Measurements from ENCODE around the gene SCGB1C2.
"Not testable (repeated sequence)": the region's sequence is repeated elsewhere in the genome, so short reads cannot be mapped to it uniquely, and the experiment has no call there.

Gene SCGB1C2

GRCh38 chr17:149231-149630 lies 11.9 kb downstream of the SCGB1C2 start:
- no peak for DNase-seq

DNA sequence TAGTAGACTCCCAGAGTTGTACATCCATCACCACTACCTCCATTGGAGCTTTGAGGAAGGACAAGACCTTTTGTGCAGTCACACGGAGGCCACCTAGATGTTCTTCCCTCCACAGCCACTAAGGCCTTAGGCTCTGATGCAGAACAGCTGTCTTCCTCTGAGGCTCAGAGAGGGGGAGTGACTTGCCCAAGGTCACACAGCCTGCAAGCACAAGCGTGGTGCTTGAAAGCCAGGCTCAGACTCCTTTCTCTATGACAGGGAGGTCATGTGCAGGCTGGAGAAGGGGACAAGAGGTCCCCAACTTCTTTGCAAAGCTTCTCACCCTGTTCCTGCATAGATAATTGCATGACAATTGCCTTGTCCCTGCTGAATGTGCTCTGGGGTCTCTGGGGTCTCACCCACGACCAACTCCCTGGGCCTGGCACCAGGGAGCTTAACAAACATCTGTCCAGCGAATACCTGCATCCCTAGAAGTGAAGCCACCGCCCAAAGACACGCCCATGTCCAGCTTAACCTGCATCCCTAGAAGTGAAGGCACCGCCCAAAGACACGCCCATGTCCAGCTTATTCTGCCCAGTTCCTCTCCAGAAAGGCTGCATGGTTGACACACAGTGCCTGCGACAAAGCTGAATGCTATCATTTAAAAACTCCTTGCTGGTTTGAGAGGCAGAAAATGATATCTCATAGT lies 12.7 kb downstream of the SCGB1C2 start:
- no peak for DNase-seq

- DNase-seq = no peak
These were observed 13.6 kb downstream of the SCGB1C2 start for GRCh38 chr17:151004-151403.

DNA sequence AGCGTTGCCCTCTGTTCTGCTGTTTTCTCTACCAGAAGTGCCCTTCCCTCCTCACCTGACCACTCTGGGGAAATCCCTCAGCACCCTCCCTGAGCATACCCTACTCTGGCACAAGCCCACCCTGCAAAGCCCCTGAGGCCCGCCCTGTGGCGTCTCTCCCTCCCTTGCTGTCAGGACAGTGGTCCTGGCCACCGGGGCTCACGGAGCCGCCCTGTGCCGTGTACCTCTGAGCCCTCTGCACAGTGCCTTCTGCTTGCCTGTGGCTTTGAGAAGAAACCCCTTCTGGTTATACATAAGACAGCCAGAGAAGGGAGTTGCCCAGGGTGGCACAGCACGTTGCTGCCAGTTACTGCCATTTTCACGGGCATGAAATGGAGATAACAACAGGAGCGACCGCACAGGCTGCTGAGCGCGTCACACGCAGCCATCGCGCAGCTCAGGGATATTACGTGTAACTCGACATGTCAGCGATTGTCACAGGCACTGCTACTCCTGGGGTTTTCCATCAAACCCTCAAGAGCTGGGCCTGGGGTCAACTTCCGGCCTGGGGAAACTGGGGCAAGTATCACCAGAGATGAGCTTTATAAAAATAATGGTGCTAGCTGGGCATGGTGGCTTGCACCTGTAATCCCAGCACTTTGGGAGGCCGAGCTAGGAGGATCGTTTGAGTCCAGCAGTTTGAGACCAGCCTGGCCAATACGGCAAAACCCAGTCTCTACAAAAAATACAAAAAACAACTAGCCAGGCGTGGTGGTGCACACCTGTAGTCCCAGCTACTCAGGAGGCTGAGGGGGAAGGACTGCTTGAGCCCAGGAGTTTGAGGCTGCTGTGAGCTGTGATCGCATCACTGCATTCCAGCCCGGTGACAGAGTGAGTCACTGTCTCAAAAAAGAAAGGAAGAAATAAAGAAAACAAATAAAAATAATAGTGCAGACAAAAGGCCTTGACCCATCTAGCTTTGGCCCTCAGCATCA lies 14.8 kb downstream of the SCGB1C2 start:
- DNase-seq = no peak

DNA sequence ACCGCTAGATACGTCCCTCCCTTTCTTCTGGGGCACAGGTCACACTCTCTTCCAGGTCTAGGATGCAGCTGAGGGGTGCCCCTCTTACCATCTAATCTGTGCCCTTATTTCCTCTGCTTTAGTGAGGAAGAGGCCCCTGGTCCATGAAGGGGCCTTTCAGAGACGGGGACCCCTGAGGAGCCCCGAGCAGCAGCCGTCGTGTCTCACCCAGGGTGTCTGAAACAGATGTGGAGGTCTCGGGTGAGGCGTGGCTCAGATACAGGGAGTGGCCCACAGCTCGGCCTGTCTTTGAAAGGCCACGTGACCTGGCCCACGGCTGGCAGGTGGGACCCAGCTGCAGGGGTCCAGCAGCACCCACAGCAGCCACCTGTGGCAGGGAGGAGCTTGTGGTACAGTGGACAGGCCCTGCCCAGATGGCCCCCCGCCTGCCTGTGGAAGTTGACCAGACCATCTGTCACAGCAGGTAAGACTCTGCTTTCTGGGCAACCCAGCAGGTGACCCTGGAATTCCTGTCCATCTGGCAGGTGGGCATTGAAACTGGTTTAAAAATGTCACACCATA lies 15.6 kb downstream of the SCGB1C2 start:
- DNase-seq = no peak

DNA sequence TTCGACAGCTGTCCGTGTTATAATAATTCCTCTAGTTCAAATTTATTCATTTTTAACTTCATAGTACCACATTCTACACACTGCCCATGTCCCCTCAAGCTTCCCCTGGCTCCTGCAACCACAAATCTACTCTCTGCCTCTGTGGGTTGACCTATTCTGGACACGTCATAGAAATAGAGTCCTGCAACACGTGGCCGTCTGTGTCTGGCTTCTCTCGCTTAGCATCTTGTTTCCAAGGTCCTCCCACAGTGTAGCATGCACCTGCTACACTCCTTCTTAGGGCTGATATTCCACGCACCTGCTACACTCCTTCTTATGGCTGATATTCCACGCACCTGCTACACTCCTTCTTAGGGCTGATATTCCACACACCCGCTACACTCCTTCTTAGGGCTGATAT lies 16.5 kb downstream of the SCGB1C2 start:
- DNase-seq = no peak

DNA sequence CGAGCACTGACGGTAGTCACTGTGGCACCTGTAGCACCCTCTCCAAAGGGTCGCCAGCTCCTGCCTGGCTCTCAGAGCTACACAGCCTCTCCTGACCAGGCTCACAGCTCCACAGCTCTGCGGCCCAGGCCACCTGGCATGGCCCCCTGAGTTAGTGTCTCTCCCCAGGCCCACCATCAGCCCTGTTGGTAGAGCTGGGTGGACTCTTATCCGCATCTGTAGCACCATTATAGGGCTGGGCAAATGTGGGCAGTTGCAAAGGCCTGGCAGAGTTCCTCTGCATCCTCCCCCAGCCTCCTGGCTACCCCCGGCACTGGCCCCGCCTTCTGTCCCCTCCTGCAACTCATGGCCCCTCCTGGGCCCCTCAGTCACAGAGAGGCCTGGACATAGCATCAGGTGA lies 18.2 kb downstream of the SCGB1C2 start:
- no peak for DNase-seq

DNA sequence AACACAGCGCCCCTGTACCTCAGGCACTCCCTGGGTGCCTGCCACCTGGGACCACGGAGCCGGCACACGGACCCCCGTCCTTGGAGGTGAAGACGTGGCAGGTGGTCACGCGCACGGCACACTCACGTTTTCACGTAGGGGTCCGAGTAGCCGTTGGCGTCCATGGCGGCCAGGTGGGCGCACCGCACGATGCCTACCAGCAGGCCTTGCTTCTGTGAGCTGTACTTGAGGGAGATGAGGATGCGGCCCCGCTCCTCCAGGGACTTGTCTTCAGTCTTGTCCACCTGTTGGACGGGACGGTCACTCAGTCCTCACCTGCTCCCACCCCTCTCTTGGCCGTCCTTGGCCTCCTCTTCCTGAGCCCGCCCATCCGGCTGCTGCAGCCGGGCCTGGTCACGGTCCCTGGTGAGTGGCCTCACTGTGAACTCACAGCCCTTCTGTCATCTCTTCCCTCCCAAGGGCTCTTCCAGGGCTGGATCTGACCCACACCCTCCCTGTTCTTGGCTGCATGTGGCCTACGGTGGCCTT lies 18.8 kb downstream of the SCGB1C2 start:
- no peak for DNase-seq

GRCh38 chr17:156946-157345 lies 19.6 kb downstream of the SCGB1C2 start:
- no peak for DNase-seq

DNA sequence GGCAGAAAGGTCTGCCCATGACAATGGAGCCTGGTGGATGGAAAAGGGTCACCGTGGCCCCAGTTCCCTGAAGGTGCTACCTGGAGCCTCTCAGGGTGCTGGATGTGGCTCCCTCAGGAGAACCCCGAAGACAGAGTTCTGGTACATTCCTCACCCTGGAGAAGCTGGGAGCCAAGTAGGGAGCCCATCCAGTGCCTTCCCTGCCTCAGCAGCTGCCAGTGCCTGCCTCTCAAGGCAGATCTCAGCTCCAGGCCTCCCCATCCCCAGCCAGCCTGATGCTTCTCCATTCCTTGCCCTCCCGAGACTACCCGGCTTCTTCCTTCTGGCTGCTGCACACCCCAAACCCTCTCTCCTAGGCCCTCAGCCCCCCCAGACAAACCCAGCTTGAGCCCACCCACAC lies 20.5 kb downstream of the SCGB1C2 start:
- no peak for DNase-seq

- no peak for DNase-seq
These were observed 21.0 kb downstream of the SCGB1C2 start for GRCh38 chr17:158379-158778.

- DNase-seq = no peak
These were observed 22.2 kb downstream of the SCGB1C2 start for GRCh38 chr17:159609-160008.

DNA sequence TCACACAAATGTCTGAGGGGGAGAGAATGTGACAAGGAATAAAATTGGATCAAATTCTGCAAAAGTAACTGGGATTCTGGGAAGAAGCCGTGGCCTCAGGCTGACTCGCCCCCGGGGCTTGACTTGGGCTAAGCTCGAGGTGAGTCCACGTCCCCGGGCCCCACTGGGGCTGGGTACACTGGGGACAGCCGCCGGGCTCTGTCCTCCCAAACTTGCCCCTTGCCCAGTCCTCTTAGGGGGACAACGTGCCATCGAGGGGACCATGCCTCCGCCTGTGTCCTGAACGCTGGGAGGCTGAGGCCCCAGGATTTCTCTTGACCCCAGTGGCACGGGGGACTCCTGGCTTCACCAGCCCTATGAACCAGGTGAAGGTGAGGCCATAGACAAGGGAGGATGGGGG lies 23.0 kb downstream of the SCGB1C2 start:
- no peak for DNase-seq

DNA sequence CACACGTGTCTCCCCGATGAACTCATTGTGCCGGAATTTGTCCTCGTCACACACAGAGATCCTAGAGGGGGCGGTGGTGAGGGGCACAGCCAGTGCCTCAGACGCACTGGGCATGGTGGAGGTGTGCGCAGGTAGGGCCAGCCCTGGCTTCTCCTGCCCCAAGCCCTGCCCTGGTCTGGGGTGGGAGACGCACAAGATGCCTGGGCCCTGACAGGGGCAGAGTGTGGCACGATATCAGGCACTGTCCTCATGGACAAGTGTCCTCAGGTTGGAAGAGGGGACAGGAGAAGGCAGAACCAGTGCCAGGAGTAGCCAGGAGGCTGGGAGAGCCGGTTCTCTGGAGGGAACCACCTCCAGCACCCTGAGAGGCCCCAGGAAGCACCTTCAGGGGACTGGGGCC lies 24.1 kb downstream of the SCGB1C2 start:
- DNase-seq = no peak

DNA sequence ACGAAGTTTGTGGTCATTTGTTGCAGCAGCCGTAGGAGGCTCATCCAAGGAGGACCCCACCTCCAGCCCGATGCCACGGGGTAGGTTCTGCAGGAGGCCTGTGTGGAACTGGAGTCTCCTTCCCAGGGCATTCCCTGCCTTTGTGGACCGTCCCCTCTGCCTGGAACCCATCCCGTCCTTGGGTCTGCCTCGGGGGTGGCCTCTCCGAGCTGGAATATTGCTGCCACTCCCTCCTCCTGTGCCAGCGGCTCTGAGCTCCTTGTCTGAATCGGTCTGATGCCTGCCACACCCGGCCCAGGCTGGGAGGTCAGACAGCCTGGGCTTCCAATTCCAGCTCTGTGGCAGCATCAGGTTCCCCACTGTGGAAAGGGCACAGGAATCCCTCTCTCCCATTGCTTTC lies 25.3 kb downstream of the SCGB1C2 start:
- no peak for DNase-seq

DNA sequence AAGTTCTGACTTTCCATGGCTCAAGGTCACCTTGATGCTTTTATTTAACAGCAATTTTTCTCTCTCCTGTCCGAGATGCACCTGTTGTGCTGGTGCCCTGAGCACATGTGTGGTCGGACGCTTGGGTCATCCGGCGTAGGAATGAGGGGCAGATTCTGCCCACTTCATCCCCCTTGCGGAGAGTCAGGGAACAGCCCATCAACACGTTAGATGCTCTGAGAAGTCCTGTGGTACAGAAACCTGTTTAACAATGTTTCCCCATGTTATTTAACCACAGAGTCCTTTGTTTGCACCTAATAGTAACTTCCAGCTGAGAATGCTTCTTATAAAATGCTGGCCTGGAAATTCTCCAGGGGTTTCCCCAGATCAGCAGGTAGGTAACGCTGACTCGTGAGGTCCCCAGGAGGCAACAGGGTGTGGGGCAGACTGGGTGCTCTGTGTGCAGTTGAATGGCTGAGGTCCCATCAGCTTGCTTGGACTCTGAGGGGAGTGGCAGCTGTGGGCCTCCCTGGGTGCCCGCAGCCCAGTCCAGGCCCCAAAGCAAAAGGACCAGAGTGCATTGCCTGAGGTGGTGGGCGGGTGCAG lies 26.2 kb downstream of the SCGB1C2 start:
- DNase-seq = no peak

- no peak for DNase-seq
These were observed 27.2 kb downstream of the SCGB1C2 start for GRCh38 chr17:164303-165235.

DNA sequence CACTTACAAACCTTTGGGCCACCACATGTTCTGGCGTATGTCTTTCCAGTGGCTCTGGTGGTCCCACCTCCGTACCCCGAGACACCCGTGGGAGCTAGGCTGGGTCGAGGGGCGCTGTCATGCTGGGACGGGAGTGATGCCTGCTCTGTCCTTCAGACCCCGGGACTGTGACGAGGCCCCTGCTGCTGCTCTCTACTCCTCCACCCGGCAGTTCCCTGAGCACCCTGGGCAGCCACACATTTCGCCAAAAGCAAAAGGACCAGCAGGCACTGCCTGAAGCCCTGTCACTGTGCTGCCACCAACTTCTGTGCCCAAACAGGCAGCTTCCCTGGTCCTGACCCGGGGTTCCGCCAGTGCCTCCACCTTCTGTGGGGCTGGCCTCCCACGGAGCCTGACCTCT lies 28.6 kb downstream of the SCGB1C2 start:
- DNase-seq = no peak

DNA sequence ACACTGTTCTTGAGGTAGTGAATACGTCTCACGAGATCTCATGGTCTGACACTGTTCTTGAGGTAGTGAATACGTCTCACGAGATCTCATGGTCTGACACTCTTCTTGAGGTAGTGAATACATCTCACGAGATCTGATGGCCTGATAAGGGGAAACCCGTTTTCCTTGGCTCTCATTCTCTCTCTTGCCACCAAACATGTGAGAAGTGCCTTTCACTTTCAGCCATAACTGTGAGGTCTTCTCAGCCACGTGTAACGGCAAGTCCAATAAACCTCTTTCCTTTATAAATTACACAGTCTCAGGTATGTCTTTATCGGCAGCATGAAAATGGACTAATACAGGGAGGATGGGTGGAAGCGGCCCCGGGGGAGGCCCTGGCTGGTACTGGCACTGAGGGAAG lies 31.2 kb downstream of the SCGB1C2 start:
- not testable (repeated sequence) for DNase-seq

DNA sequence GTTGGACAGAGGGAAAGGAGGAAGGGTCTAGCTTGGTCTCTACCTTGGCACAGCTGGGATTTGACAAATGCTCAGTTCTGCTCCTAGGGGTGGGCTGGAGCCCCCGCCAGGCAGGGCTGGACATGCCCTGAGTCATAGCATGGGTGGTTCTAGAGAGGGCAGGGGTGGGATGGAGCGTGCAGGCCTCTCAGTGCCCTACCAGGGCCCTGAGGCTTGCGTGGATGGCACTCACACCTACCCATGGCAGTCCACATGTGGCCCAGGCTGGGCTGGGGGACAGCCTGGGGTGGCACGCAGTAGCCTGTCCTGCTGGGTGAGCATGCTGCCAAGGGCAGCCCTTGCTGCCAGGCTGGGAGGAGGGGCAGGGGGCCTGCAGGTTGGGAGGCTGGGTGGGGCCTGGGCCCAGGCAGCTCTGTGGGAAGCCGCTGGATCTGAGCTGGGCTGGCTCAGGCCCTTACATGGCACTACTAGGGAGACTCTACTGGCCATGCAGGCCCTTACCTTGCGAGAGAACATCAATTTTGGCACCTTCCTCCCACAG lies 32.8 kb downstream of the SCGB1C2 start:
- DNase-seq = no peak

GRCh38 chr17:171871-172270 lies 34.5 kb downstream of the SCGB1C2 start:
- no peak for DNase-seq

GRCh38 chr17:172401-172800 lies 35.0 kb downstream of the SCGB1C2 start:
- no peak for DNase-seq

All from NCI-H1092 treated with DMSO at 0.1 percent for 48 hours (cell line).